WERI-Rb-1 (cell line): Measurements from ENCODE around the gene TRIM62.
"Not testable (repeated sequence)": the region's sequence is repeated elsewhere in the genome, so short reads cannot be mapped to it uniquely, and the experiment has no call there.

ENCODE experiments used
- DNase-seq: peaks from one replicate; pipeline ENCODE4 v3.0.0-alpha.2; 2020
- H3K27ac ChIP-seq: fragments of 250-450 bp; sonication (Bioruptor Pico); 2 replicates; pipeline ENCODE4 v1.5.1; 2020; ENCODE audit warnings: mild to moderate bottlenecking, moderate library complexity
- H3K27me3 ChIP-seq: fragments of 250-450 bp; sonication (Bioruptor Pico); 2 replicates; pipeline ENCODE4 v1.5.1; 2021; ENCODE audit warnings: mild to moderate bottlenecking, low read depth, moderate library complexity; ENCODE audit not compliant: insufficient read depth, severe bottlenecking
- H3K36me3 ChIP-seq: fragments of 250-450 bp; sonication (Bioruptor Pico); 2 replicates; pipeline ENCODE4 v1.5.1; 2020; ENCODE audit warnings: mild to moderate bottlenecking, moderate library complexity
- H3K4me3 ChIP-seq: 2 replicates; pipeline ENCODE4 v1.5.1; 2011; ENCODE audit warnings: low read depth, mild to moderate bottlenecking, control low read depth, low read length
- H3K9me3 ChIP-seq: fragments of 250-450 bp; sonication (Bioruptor Pico); 2 replicates; pipeline ENCODE4 v1.5.1; 2021; ENCODE audit warnings: mild to moderate bottlenecking, moderate library complexity; ENCODE audit not compliant: severe bottlenecking
- TF ChIP-seq, protein P1 (sequence below): IDR thresholded peaks from 2 replicates; pipeline ENCODE4 v1.5.1; 2011; ENCODE audit warnings: low read depth, mild to moderate bottlenecking, control low read depth, inconsistent platforms, low read length

Gene TRIM62

DNA sequence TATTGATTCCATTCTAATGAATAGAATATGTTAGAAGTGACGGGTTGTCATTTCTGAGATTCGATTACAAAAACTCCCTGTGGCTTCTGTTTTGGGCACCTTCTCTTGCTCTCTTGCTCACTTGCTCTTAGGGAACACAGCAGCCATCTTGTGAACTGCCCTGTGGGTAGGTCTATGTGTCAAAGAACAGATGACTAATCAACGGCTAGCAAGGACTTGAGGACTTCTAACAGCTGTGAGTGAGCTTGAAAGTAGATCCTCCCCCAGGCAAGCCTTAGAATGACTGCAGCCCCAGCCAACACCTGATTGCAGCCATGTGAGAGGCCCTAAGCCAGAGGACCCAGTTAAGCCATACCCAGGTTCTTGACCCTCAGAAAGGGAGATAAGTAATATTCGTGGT lies 51.5 kb downstream of the TRIM62 start:
- no peaks in the 10 kb centered on the region for H3K27me3 ChIP-seq
- TF ChIP-seq, protein P1, sequence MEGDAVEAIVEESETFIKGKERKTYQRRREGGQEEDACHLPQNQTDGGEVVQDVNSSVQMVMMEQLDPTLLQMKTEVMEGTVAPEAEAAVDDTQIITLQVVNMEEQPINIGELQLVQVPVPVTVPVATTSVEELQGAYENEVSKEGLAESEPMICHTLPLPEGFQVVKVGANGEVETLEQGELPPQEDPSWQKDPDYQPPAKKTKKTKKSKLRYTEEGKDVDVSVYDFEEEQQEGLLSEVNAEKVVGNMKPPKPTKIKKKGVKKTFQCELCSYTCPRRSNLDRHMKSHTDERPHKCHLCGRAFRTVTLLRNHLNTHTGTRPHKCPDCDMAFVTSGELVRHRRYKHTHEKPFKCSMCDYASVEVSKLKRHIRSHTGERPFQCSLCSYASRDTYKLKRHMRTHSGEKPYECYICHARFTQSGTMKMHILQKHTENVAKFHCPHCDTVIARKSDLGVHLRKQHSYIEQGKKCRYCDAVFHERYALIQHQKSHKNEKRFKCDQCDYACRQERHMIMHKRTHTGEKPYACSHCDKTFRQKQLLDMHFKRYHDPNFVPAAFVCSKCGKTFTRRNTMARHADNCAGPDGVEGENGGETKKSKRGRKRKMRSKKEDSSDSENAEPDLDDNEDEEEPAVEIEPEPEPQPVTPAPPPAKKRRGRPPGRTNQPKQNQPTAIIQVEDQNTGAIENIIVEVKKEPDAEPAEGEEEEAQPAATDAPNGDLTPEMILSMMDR, result no peak
- H3K27ac ChIP-seq, result no peak overlapping the region
- peaks cover 3% of the 10 kb centered on the region for H3K9me3 ChIP-seq
- peak; percentile 35 for DNase-seq
- no peaks in the 10 kb centered on the region for H3K36me3 ChIP-seq
- no peak overlapping the region for H3K4me3 ChIP-seq

DNA sequence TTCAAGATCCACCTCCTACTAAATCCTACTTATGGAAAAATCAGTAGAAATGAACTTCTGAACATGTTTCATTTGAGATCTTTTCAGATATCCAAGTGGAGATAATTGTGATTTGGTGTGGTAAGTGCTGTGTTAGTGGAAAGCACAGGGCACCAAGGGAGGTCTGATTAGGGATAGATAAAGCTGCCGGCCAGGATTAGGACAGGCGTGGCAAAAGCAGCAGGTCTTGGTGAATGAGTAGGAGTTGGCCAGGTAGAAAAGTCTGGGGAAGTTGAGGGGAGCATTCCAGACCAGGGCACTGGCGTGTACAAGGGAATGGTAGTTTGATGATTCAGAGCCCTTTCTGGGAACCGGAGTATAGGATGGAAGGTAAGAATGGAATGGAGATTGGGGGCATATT lies 53.1 kb downstream of the TRIM62 start:
- no peak overlapping the region for H3K4me3 ChIP-seq
- no peaks in the 10 kb centered on the region for H3K27me3 ChIP-seq
- H3K27ac ChIP-seq, result no peak overlapping the region
- DNase-seq, result no peak
- no peaks in the 10 kb centered on the region for H3K36me3 ChIP-seq
- TF ChIP-seq, protein P1, result no peak
- H3K9me3 ChIP-seq, result peaks cover 3% of the 10 kb centered on the region

DNA sequence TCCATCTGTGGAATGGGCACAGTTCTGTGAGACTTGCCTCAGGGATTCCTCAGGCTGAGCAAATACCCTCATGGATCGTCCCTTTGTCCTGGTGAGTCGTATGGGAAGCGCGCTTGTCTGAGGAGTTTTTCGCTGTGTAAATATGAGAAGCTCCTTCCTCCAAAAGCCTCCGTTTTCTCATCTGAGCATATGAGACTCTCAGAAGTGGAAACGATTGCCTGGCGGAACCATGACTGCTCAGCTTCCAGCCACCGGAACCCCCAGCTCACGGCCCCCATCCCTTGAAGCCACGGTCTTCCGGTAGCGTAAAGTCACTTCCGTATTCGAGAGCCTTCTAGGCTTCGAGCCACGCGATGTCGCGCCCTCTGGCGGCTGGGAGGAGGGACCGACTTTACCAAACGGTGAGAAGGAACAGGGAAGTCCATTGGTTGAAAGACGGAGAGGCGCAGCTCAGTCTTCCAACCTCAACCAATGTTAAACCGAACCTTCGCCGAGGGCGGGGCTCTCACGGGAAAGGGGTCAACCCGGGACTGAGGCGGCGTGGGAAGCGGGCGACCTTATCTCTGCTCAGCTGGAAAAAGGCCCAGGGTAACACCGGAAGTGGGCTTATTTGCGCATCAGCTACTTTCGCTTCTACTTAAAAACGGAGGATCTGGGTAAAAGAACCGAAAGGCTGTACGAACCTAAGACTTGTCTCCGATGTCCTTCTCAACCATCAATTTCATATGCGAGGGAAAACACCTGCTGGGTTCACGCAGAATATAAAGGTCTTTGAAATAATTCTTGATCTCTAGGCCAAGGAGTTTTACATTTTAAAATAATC lies 54.6 kb downstream of the TRIM62 start:
- Histone ChIP-seq H3K36me3 (no peaks in the 10 kb centered on the region), H3K27ac (peak overlapping the region; percentile 59), H3K27me3 (no peaks in the 10 kb centered on the region), H3K4me3 (peak overlapping the region; percentile 68), H3K9me3 (peaks cover 3% of the 10 kb centered on the region)
- TF ChIP-seq, protein P1, result peak; percentile 79
- peak; percentile 91 for DNase-seq

DNA sequence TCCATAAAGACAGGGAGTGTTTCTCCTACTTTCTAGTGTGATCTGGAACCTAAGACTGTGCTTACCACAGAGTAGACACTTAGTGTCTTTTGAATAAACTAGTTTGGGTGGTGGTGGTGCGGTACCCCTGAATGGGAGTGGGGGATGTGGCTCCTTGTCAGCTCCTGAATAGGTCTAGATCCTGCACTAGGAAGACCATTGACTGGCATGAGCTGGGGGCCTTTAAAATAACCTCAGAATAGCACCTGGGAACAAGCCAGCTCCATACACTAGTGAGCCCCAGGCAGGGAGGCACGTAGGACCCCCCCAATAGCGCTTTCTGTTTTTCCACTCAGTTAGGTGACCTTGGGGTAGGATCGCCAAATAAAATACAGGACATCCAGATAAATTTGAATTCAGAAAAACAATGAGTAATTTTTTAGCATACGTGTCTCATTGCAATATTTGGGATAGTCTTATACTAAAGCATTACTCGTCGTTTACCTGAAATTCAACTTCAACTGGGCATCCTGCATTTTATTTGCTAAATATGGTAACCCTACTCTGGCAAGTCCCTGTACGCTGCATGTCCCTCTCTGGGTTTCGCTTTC lies 55.3 kb downstream of the TRIM62 start:
- Histone ChIP-seq H3K4me3 (peak overlapping the region; percentile 68), H3K9me3 (peaks cover 3% of the 10 kb centered on the region), H3K27ac (peak overlapping the region; percentile 59), H3K27me3 (no peaks in the 10 kb centered on the region), H3K36me3 (no peaks in the 10 kb centered on the region)
- TF ChIP-seq, protein P1, result no peak
- DNase-seq, result no peak

DNA sequence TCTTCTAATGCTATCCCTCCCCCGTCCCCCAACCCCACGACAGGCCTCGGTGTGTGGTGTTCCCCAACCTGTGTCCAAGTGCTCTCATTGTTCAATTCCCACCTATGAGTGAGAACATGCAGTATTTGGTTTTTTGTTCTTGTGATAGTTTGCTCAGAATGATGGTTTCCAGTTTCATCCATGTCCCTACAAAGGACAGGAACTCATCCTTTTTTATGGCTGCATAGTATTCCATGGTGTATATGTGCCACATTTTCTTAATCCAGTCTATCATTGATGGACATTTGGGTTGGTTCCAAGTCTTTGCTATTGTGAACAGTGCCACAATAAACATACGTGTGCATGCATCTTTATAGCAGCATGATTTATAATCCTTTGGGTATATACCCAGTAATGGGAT lies 57.2 kb downstream of the TRIM62 start:
- H3K27me3 ChIP-seq, H3K9me3 ChIP-seq, H3K4me3 ChIP-seq, H3K36me3 ChIP-seq, H3K27ac ChIP-seq, DNase-seq: not testable (repeated sequence)

DNA sequence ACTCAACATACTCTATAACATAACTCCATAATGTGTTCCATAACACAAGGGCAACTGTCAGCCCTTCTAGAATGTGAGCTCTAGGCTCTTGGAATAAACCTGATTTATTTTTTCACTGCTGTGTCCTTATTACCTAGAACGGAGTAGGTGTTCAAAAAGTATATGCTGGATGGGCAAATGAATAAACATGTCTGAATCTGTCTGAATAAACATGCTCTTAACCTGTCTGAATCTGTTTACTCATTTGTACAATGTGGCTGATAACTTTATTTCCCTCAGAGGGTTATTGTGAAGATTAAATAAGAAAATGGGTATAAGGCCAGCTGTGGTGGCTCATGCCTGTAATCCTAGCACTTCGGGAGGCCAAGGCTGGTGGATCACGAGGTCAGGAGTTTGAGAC lies 58.6 kb downstream of the TRIM62 start:
- H3K27ac ChIP-seq, result no peak overlapping the region
- H3K9me3 ChIP-seq, result peaks cover 3% of the 10 kb centered on the region
- no peaks in the 10 kb centered on the region for H3K27me3 ChIP-seq
- TF ChIP-seq, protein P1, result no peak
- H3K36me3 ChIP-seq, result no peaks in the 10 kb centered on the region
- no peak overlapping the region for H3K4me3 ChIP-seq
- DNase-seq, result no peak
